HG02852 (cell line): ENCODE data around the gene HSPH1.
A peak's percentile ranks its signal among the peaks of the same experiment; 100 is the strongest.
"Not testable (repeated sequence)": the region's sequence is repeated elsewhere in the genome, so short reads cannot be mapped to it uniquely, and the experiment has no call there.

Experiments
- ATAC-seq: cut with Tn5 transposase; IDR thresholded peaks from one replicate; pipeline ENCODE4 v1.9.1; 2021; ENCODE audit warnings: mild to moderate bottlenecking, moderate library complexity; ENCODE audit not compliant: unreplicated experiment

HSPH1 gene

GRCh38 chr13:31177813-31178495 is 16.2 kb upstream of the HSPH1 start:
- not testable (repeated sequence) for ATAC-seq

- ATAC-seq = no peak
Measured at GRCh38 chr13:31175847-31176532, 14.3 kb upstream of the HSPH1 start.

- no peak for ATAC-seq
Measured at GRCh38 chr13:31174018-31174417, 12.3 kb upstream of the HSPH1 start.

- ATAC-seq = no peak
Measured at GRCh38 chr13:31172535-31172934, 10.8 kb upstream of the HSPH1 start.

GRCh38 chr13:31172001-31172400 is 10.3 kb upstream of the HSPH1 start:
- no peak for ATAC-seq

- no peak for ATAC-seq
Measured at GRCh38 chr13:31168736-31169135, 7.0 kb upstream of the HSPH1 start.

GRCh38 chr13:31168166-31168565 is 6.5 kb upstream of the HSPH1 start:
- peak; percentile 78 for ATAC-seq

- ATAC-seq = no peak
Measured at GRCh38 chr13:31167490-31167889, 5.8 kb upstream of the HSPH1 start.

- ATAC-seq = no peak
Measured at GRCh38 chr13:31166591-31166990, 4.9 kb upstream of the HSPH1 start.

- peak; percentile 85 for ATAC-seq
Measured at GRCh38 chr13:31162151-31163008, 676 bp upstream of the HSPH1 start.

GRCh38 chr13:31160857-31161556 is 697 bp downstream of the HSPH1 start:
- peak; percentile 4 for ATAC-seq

- no peak for ATAC-seq
Measured at GRCh38 chr13:31159306-31159705, 2.4 kb downstream of the HSPH1 start.

GRCh38 chr13:31154939-31155338 is 6.8 kb downstream of the HSPH1 start:
- ATAC-seq = no peak

GRCh38 chr13:31151837-31152236 is 9.9 kb downstream of the HSPH1 start:
- ATAC-seq = no peak

GRCh38 chr13:31150315-31150985 is 11.3 kb downstream of the HSPH1 start:
- ATAC-seq = no peak

GRCh38 chr13:31149604-31150003 is 12.1 kb downstream of the HSPH1 start:
- ATAC-seq = no peak

- no peak for ATAC-seq
Measured at GRCh38 chr13:31145417-31145816, 16.3 kb downstream of the HSPH1 start.

GRCh38 chr13:31138515-31138914 is 23.2 kb downstream of the HSPH1 start:
- ATAC-seq = no peak

GRCh38 chr13:31136724-31137123 is 25.0 kb downstream of the HSPH1 start:
- ATAC-seq = no peak

GRCh38 chr13:31134039-31134711 is 27.5 kb downstream of the HSPH1 start:
- ATAC-seq = no peak
